ENCODE measurements around the gene GNAS.

DNA sequence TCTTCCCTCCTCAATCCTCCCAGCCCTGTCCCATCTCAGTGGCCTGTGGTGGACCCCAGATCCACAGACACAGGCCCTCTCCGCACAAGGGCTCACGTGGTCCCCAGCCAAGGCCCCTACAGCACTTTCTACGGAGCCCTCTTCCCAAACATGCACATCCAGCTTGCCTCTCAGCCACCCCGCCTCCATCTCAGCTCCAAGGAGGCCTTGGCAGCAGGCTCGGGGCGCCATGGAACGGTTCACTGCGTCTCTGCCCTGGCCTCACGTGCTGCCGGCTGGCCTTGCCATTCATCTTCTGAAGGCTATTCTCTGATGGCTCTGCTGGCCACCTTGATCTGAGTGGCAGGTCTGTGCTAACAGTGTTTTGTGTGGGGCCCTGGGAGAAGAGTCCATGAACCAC is 34.8 kb upstream of the GNAS start:
- TF ChIP-seq EZH2 (IDR thresholded peaks at IDR 0.05; ENCODE audit: insufficient read depth, low read length): no peak
- TF ChIP-seq, protein P1, sequence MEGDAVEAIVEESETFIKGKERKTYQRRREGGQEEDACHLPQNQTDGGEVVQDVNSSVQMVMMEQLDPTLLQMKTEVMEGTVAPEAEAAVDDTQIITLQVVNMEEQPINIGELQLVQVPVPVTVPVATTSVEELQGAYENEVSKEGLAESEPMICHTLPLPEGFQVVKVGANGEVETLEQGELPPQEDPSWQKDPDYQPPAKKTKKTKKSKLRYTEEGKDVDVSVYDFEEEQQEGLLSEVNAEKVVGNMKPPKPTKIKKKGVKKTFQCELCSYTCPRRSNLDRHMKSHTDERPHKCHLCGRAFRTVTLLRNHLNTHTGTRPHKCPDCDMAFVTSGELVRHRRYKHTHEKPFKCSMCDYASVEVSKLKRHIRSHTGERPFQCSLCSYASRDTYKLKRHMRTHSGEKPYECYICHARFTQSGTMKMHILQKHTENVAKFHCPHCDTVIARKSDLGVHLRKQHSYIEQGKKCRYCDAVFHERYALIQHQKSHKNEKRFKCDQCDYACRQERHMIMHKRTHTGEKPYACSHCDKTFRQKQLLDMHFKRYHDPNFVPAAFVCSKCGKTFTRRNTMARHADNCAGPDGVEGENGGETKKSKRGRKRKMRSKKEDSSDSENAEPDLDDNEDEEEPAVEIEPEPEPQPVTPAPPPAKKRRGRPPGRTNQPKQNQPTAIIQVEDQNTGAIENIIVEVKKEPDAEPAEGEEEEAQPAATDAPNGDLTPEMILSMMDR (IDR thresholded peaks at IDR 0.05; ENCODE audit: insufficient read depth, low read depth, low read length): no peak
